ENCODE results near the gene ZNHIT3. TPM values are rescaled to one million over a fixed set of nuclear protein-coding genes. Genes with fewer than 3 reads are reported as not detected.
"Not testable (repeated sequence)": the region's sequence is repeated elsewhere in the genome, so short reads cannot be mapped to it uniquely, and the experiment has no call there.

ZNHIT3 gene
- total and polyA plus RNA-seq, 9 donors = 27.7 to 63.5 (median 34.5) TPM

- H3K27me3 ChIP-seq = no peaks in the 10 kb centered on the region
- TF ChIP-seq CTCF (IDR thresholded peaks at IDR 0.05) (peak; percentile 88 to 94 (median 93)), POLR2A (IDR thresholded peaks at IDR 0.05) (no peak), EP300 (IDR thresholded peaks at IDR 0.05) (no peak)
- peak; percentile 79 to 93 (median 88) for DNase-seq
- 3 to 11% (median 6%) methylated on average over 36 to 79 of the region's 79 CpGs for WGBS, 3 donors
- intact Hi-C loops (cut with DNase I) = loop anchor here in 2 of 4 donors (10.0 kb wide), 2 partner anchors 508 to 718 kb away; partner anchors contain the start of gene C17orf50 (in 1 of the 2)
- no peaks in the 10 kb centered on the region for H3K36me3 ChIP-seq
- no peak overlapping the region for H3K27ac ChIP-seq
- H3K4me1 ChIP-seq (ENCODE audit: insufficient read depth) = peaks cover 17% of the 10 kb centered on the region
- H3K9me3 ChIP-seq = no peaks in the 10 kb centered on the region
- H3K4me3 ChIP-seq = peak overlapping the region; percentile 34
These were observed 3.6 kb upstream of the ZNHIT3 start for GRCh38 chr17:36482611-36483504.

GRCh38 chr17:36484021-36484420 is 2.5 kb upstream of the ZNHIT3 start:
- WGBS, 3 donors = 86 to 90% (median 88%) methylated on average over 7 of the region's 7 CpGs
- H3K36me3 ChIP-seq, H3K9me3 ChIP-seq, H3K27ac ChIP-seq, DNase-seq, H3K27me3 ChIP-seq, H3K4me3 ChIP-seq: not testable (repeated sequence)
- intact Hi-C loops (cut with DNase I) = loop anchor here in 2 of 4 donors (10.0 kb wide), 2 partner anchors 509 to 719 kb away; partner anchors contain the start of gene C17orf50 (in 1 of the 2)
- H3K4me1 ChIP-seq (ENCODE audit: insufficient read depth) = peaks cover 20% of the 10 kb centered on the region

- intact Hi-C loops (cut with DNase I) = loop anchor here in 2 of 4 donors (10.0 kb wide), 2 partner anchors 510 to 720 kb away; partner anchors contain the start of gene C17orf50 (in 1 of the 2)
- H3K9me3 ChIP-seq = no peaks in the 10 kb centered on the region
- no peak for TF ChIP-seq CTCF (IDR thresholded peaks at IDR 0.05)
- TF ChIP-seq POLR2A (IDR thresholded peaks at IDR 0.05) = no peak
- no peak for TF ChIP-seq EP300 (IDR thresholded peaks at IDR 0.05)
- WGBS, 3 donors = 84 to 88% (median 87%) methylated on average over 8 of the region's 8 CpGs
- no peaks in the 10 kb centered on the region for H3K36me3 ChIP-seq
- H3K4me3 ChIP-seq = no peak overlapping the region
- H3K27me3 ChIP-seq = no peaks in the 10 kb centered on the region
- no peak for DNase-seq
- H3K4me1 ChIP-seq (ENCODE audit: insufficient read depth) = peaks cover 20% of the 10 kb centered on the region
- H3K27ac ChIP-seq = no peak overlapping the region
These were observed 1.5 kb upstream of the ZNHIT3 start for GRCh38 chr17:36485027-36485426.

GRCh38 chr17:36485805-36486203 is 677 bp upstream of the ZNHIT3 start:
- 23 to 28% (median 27%) methylated on average over 10 of the region's 10 CpGs for WGBS, 3 donors
- TF ChIP-seq EP300 (IDR thresholded peaks at IDR 0.05) = no peak
- TF ChIP-seq POLR2A (IDR thresholded peaks at IDR 0.05) = no peak
- TF ChIP-seq CTCF (IDR thresholded peaks at IDR 0.05) = no peak
- intact Hi-C loops (cut with DNase I) = loop anchor here in 2 of 4 donors (10.0 kb wide), 2 partner anchors 511 to 721 kb away; partner anchors contain the start of gene C17orf50 (in 1 of the 2)

More at GRCh38 chr17:36485805-36486203, 677 bp upstream of the ZNHIT3 start:
- DNase-seq = no peak
- Histone ChIP-seq H3K27me3 (no peaks in the 10 kb centered on the region), H3K4me3 (peak overlapping the region; percentile 84), H3K36me3 (no peaks in the 10 kb centered on the region), H3K4me1 (ENCODE audit: insufficient read depth) (peaks cover 20% of the 10 kb centered on the region), H3K9me3 (no peaks in the 10 kb centered on the region), H3K27ac (peak overlapping the region in 1 of 2 donors; percentile 72)
